Measurements from ENCODE around the gene KRT20.

KRT20 gene

DNA sequence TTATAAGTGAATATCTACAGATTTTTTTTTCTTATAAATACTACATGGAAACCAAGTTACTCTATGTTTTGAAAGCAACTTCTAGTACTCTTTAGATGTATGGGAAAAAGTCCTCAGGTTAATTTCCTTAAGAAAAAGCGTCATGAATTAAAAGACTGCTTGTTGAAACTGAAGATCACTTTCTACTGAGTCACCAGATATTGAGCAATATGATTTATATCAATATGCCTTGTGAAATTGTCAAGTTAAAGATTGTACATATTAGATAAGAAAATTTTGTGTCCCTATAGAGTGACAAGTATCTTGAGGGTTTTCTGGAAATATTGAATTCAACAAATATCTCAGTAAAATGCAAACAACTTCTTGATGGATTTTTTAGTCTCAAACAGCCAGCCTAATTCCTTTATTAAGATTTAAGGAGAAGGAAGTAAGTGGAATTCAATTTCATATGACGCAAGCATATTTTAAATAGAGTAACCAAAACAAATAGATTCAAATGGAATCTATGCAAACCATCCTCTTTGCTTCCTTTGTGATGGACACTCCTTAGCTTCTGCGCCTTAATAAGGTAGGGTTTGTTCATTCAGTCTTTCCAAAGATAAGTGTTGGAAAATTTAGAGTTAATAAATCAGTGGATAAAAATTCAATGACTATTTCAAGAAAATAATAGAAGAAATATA is 34.6 kb downstream of the KRT20 start:
- no peaks in the 10 kb centered on the region for H3K36me3 Mint-ChIP-seq
- no peak overlapping the region for H3K27ac Mint-ChIP-seq
- H3K4me3 Mint-ChIP-seq = no peak overlapping the region
- H3K9me3 Mint-ChIP-seq = no peaks in the 10 kb centered on the region
- no peak for DNase-seq
- H3K4me1 Mint-ChIP-seq = no peaks in the 10 kb centered on the region
- peaks cover 10% of the 10 kb centered on the region for H3K27me3 Mint-ChIP-seq
- CTCF ChIA-PET = no interaction called here

- Mint-ChIP-seq H3K4me1 (no peaks in the 10 kb centered on the region), H3K27ac (no peak overlapping the region), H3K4me3 (no peak overlapping the region), H3K27me3 (peaks cover 17% of the 10 kb centered on the region), H3K36me3 (no peaks in the 10 kb centered on the region), H3K9me3 (no peaks in the 10 kb centered on the region)
- CTCF ChIA-PET = no interaction called here
- DNase-seq = no peak
Observed at GRCh38 chr17:40849723-40850122, 35.3 kb downstream of the KRT20 start.

- H3K27me3 Mint-ChIP-seq = peaks cover 19% of the 10 kb centered on the region
- H3K4me1 Mint-ChIP-seq = no peaks in the 10 kb centered on the region
- CTCF ChIA-PET = no interaction called here
- H3K36me3 Mint-ChIP-seq = no peaks in the 10 kb centered on the region
- H3K27ac Mint-ChIP-seq = no peak overlapping the region
- DNase-seq = no peak
- H3K4me3 Mint-ChIP-seq = no peak overlapping the region
- no peaks in the 10 kb centered on the region for H3K9me3 Mint-ChIP-seq
Observed at GRCh38 chr17:40848583-40849235, 36.3 kb downstream of the KRT20 start.

GRCh38 chr17:40846515-40847144 is 38.4 kb downstream of the KRT20 start:
- CTCF ChIA-PET = interaction anchor here (0.6 to 1.3 kb wide), 2 partner anchors 13 to 228 kb away, joined by 3 read pairs; no protein-coding TSS in a partner anchor
- Mint-ChIP-seq H3K27me3 (peaks cover 17% of the 10 kb centered on the region), H3K27ac (no peak overlapping the region), H3K9me3 (no peaks in the 10 kb centered on the region), H3K36me3 (no peaks in the 10 kb centered on the region), H3K4me3 (no peak overlapping the region), H3K4me1 (no peaks in the 10 kb centered on the region)
- DNase-seq = no peak

DNA sequence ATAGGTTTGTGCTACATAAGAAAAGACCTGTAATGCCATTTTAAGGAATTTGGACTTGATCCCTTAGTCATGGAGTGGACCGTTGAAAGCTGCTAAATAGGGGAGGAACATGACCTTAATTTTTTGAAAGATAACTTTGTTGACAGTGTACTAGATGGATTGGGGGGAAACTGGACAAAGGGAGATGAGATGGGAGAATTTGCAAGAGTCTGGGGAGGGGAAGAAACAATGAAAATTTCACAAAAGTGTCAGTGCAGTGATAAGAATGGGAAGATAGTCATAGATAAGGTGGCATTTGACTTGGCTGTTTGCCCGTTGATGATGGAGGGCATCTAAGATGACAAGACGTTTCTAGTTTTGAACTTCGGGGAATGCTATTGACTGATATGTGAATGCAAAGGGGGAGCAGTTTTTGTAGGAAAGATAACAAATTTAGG is 40.4 kb downstream of the KRT20 start:
- no peaks in the 10 kb centered on the region for H3K4me1 Mint-ChIP-seq
- CTCF ChIA-PET = no interaction called here
- no peak overlapping the region for H3K4me3 Mint-ChIP-seq
- no peak overlapping the region for H3K27ac Mint-ChIP-seq
- peaks cover 15% of the 10 kb centered on the region for H3K27me3 Mint-ChIP-seq
- no peaks in the 10 kb centered on the region for H3K9me3 Mint-ChIP-seq
- H3K36me3 Mint-ChIP-seq = no peaks in the 10 kb centered on the region
- no peak for DNase-seq

DNA sequence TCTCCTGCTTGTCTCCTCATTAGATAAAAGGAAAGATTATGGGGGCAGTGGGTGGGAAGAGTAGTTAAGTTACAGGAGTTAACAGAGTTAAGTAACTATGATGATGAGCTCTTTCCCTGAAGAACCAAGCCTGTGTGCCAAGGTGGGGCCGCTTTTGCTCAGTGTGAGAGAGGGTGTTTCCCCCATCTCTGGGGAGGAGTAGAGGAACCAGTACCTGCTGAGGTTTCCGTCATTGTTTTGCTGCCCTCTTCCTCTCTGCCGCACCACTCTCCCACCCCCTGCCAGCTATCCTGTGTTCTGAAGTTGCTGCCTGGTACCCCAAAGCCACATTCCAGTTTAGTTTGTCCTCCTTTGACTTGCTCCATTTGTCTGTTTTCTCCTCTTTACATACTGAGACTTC is 41.8 kb downstream of the KRT20 start:
- no peak overlapping the region for H3K27ac Mint-ChIP-seq
- no peaks in the 10 kb centered on the region for H3K36me3 Mint-ChIP-seq
- peaks cover 15% of the 10 kb centered on the region for H3K27me3 Mint-ChIP-seq
- H3K4me1 Mint-ChIP-seq = no peaks in the 10 kb centered on the region
- CTCF ChIA-PET = interaction anchor here (0.7 to 1.2 kb wide), 2 partner anchors 13 to 15 kb away, joined by 3 to 4 read pairs; no protein-coding TSS in a partner anchor
- no peaks in the 10 kb centered on the region for H3K9me3 Mint-ChIP-seq
- no peak for DNase-seq
- H3K4me3 Mint-ChIP-seq = no peak overlapping the region

- Mint-ChIP-seq H3K4me1 (no peaks in the 10 kb centered on the region), H3K27ac (no peak overlapping the region), H3K27me3 (peaks cover 15% of the 10 kb centered on the region), H3K9me3 (no peaks in the 10 kb centered on the region), H3K4me3 (no peak overlapping the region), H3K36me3 (no peaks in the 10 kb centered on the region)
- no peak for DNase-seq
- CTCF ChIA-PET = no interaction called here
Observed at GRCh38 chr17:40841246-40841645, 43.8 kb downstream of the KRT20 start.

DNA sequence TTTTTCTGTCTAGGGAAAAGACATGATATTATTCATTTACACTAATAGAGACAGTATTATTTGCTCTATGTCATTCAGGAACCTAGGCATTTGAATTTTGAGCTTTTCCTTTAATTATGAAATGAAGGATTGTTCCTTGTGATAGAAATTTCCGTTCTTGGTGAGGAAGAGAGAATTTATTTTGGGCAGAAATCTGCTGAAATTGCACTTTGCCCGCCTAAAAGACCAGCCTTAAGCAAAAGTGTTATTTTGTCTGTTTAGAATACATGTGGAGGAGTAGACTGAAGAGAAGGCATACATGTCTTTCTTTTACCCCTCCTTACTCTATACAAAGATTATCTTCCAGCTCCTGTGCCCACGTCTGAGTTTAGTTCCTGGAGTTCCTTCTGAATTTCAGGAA is 45.8 kb downstream of the KRT20 start:
- CTCF ChIA-PET = no interaction called here
- no peaks in the 10 kb centered on the region for H3K9me3 Mint-ChIP-seq
- no peaks in the 10 kb centered on the region for H3K27me3 Mint-ChIP-seq
- H3K36me3 Mint-ChIP-seq = no peaks in the 10 kb centered on the region
- H3K4me1 Mint-ChIP-seq = no peaks in the 10 kb centered on the region
- no peak overlapping the region for H3K27ac Mint-ChIP-seq
- no peak overlapping the region for H3K4me3 Mint-ChIP-seq
- no peak for DNase-seq

- H3K27ac Mint-ChIP-seq = no peak overlapping the region
- no peaks in the 10 kb centered on the region for H3K36me3 Mint-ChIP-seq
- DNase-seq = no peak
- H3K27me3 Mint-ChIP-seq = no peaks in the 10 kb centered on the region
- no peaks in the 10 kb centered on the region for H3K9me3 Mint-ChIP-seq
- H3K4me1 Mint-ChIP-seq = peaks cover 3% of the 10 kb centered on the region
- no peak overlapping the region for H3K4me3 Mint-ChIP-seq
- CTCF ChIA-PET = interaction anchor here (1.4 kb wide), 1 partner anchor 17 kb away, joined by 3 read pairs; no protein-coding TSS in a partner anchor
Observed at GRCh38 chr17:40836020-40836419, 49.0 kb downstream of the KRT20 start.

GRCh38 chr17:40833882-40834281 is 51.2 kb downstream of the KRT20 start:
- CTCF ChIA-PET = no interaction called here
- Mint-ChIP-seq H3K27me3 (no peaks in the 10 kb centered on the region), H3K4me1 (peaks cover 3% of the 10 kb centered on the region), H3K27ac (no peak overlapping the region), H3K9me3 (no peaks in the 10 kb centered on the region), H3K36me3 (peaks cover 2% of the 10 kb centered on the region), H3K4me3 (no peak overlapping the region)
- no peak for DNase-seq

GRCh38 chr17:40832840-40833239 is 52.2 kb downstream of the KRT20 start:
- Mint-ChIP-seq H3K27ac (no peak overlapping the region), H3K4me1 (peaks cover 6% of the 10 kb centered on the region), H3K27me3 (no peaks in the 10 kb centered on the region), H3K9me3 (no peaks in the 10 kb centered on the region), H3K36me3 (peaks cover 2% of the 10 kb centered on the region), H3K4me3 (no peak overlapping the region)
- CTCF ChIA-PET = no interaction called here
- no peak for DNase-seq

DNA sequence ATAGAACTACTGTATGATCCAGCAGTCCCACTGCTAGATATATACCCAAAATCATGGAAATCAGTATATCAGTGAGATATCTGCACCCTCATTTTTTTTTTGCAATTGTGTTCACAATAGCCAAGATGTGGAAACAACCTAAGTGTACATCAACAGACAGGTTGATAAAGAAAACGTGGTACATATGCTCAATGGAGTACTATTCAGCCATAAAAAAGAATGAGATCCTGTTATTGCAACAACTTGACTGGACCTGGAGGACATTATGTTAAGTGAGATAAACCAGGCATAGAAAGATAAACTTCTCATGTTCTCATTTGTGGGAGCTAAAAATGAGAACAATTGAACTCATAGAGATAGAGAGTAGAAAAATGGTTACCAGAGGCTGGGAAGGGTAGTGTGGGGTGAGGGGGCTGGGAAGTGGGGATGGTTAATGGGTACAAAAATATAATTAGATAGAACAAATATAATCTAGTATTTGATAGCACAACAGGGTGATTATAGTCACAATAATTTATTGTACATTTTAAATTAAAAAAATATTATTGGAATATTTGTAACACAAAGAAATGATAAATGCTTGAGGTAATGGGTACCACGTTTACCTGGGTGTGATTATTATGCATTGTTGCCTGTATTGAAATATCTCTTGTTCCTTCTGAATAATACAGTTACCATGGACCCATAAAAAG is 54.8 kb downstream of the KRT20 start:
- no peak for DNase-seq
- Mint-ChIP-seq H3K9me3 (no peaks in the 10 kb centered on the region), H3K36me3 (peaks cover 2% of the 10 kb centered on the region), H3K4me3 (no peak overlapping the region), H3K27me3 (no peaks in the 10 kb centered on the region), H3K4me1 (peaks cover 12% of the 10 kb centered on the region), H3K27ac (no peak overlapping the region)
- CTCF ChIA-PET = no interaction called here

- Mint-ChIP-seq H3K4me1 (peaks cover 15% of the 10 kb centered on the region), H3K4me3 (no peak overlapping the region), H3K36me3 (peaks cover 2% of the 10 kb centered on the region), H3K9me3 (no peaks in the 10 kb centered on the region), H3K27ac (no peak overlapping the region), H3K27me3 (no peaks in the 10 kb centered on the region)
- CTCF ChIA-PET = interaction anchor here (0.7 to 1.1 kb wide), 2 partner anchors 15 to 834 kb away, joined by 3 to 4 read pairs; no protein-coding TSS in a partner anchor
- no peak for DNase-seq
Observed at GRCh38 chr17:40828454-40829044, 56.5 kb downstream of the KRT20 start.
